HG03066 (cell line): ENCODE measurements around the gene YPEL5.
"Not testable (repeated sequence)": the region's sequence is repeated elsewhere in the genome, so short reads cannot be mapped to it uniquely, and the experiment has no call there.

Experiments
- ATAC-seq: cut with Tn5 transposase; IDR thresholded peaks from one replicate; pipeline ENCODE4 v1.9.1; 2021; ENCODE audit warnings: low read depth; ENCODE audit not compliant: unreplicated experiment

Gene YPEL5

DNA sequence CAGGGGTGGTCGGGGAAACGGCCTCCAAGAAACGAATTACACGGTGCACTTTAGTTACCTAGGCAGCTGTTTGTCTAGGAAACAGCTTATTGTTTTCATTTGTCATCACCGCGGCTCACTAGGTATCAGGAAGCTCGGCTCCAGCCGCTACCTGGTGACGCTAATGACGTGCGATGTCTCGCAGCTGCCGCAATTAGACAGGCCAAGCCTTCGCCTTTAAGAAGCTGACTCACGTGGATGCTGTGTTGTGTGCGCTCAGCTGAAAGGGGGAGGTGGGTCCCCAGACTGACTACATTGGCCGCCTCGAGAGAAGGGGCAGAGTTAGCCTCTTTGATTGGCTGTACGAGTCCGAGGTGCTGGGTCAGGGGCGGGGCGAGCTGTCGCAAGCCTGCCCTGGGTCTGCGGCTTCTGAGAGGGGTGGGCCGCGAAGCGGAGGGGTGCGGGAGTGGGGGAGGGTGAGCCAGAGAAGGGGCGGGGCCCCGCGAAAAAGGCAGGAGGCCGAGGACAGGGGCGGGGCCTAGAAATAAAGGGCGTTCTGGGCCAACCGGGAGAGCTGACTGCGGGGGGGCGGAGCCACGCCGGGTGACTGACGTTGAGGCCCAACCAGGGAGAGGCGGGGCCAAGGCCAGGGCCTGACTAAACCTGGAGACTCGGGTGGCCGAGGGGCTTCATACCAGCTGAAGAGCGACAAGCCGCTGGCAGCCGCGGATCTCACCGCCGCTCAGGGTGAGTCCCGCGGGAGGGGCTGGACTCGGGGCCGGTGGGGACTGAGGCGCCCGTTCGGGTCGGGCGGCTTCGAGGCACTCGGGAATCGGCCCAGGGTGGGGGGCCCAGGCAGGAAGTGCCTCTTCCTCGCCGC lies at the start of gene YPEL5:
Gene YPEL5, plus strand, starts transcription at position 671 of the 859 bp plus-strand sequence. CDS start 9,645 bp downstream, outside the sequence.
- peak; percentile 88 for ATAC-seq

DNA sequence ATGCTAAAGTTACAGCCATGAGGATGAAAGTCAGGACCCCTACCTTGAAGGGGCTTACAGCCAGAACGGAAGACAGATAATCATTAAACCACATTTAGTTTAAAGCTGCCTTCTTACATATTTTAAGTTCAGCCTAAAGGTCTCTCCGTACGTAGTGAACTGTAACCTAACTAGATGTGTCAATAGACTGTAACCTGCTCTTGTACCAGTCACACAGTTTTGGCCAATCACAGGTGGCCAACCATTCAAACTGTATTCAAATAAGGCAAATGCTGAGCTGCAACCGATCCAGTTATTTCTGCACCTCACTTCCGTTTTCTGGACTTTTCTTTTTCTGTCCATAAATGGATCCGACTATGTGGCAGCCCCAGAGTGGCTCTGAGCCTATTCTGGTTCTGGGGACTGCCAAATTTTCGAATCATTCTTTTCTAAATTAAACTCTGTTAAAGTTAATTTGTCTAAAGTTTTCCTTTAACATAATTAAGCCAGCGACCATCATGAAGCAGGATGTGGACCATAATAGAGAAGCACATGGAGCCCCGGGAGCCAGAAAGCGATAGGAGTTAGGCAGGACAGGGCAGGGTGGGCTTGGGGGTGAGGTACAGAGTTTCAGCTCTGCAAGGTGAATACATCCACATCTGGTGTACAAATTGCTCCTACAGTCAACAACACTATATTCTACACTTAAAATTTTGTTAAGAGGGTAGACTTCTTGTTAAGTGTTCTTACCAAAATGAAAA lies 48.4 kb upstream of the YPEL5 start:
- ATAC-seq: no peak

DNA sequence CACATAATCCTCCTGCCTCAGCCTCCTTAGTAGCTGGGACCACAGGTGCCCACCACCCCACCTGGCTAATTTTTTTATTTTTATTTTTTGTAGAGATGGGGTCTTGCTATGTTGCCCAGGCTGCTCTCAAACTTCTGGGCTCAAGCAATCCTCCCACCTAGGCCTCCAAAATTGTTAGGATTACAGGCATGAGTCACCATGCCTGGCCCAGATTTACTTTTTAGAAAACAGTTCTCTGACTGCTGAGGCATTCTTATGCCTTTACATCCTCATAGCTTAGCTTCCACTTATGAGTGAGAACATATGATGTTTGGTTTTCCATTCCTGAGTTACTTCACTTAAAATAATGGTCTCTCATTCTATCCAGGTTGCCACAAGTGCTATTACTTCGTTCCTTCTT lies 47.4 kb upstream of the YPEL5 start:
- ATAC-seq: not testable (repeated sequence)

DNA sequence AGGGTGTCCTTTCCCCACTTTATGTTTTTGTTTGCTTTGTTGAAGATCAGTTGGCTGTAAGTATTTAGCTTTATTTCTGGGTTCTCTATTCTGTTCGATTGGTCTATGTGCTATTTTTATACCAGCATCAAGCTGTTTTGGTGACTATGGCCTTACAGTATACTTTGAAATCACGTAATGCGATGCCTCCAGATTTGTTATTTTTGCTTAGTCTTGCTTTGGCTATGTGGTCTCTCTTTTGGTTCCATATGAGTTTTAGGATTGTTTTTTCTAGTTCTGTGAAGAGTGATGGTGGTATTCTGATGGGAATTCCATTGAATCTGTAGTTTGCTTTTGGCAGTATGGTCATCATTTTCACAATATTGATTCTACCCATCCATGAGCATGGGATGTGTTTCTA lies 46.1 kb upstream of the YPEL5 start:
- ATAC-seq: not testable (repeated sequence)

DNA sequence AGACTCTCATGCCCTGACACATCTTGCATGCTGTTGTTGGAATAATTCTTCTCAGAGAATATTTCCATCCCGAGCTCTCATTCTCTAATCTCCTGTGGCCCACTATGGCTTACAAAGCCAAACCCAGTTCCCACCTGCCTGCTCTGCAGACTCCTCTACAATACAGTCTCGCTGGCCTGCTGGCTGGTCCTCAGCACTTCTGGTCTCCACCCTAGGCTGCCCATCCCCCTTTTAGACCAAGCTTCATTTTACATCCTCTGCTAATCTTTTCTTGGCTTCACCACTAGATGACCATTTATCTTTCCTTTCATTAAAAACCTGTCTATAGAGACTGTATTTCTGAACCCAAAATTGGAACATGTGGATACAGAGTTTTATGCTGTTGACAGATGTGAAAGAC lies 42.5 kb upstream of the YPEL5 start:
- no peak for ATAC-seq

DNA sequence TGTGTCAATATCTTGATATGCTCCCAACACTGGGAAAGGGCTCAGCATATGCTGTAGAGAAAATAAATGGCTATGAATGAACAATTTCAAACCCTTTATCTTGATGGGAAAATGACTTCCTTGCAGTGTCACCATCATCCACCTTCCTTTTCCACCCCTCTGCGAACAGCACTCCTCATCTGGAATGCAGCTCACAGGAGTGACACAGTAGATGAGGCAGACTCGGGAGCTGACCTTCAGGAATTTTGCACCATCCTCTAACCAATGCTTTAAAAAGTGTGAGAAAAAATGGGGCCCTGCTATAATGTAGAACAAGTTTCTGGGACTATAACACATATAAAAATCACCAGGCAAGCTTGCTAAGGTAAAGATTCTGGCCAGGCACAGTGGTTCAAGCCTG lies 41.3 kb upstream of the YPEL5 start:
- no peak for ATAC-seq

DNA sequence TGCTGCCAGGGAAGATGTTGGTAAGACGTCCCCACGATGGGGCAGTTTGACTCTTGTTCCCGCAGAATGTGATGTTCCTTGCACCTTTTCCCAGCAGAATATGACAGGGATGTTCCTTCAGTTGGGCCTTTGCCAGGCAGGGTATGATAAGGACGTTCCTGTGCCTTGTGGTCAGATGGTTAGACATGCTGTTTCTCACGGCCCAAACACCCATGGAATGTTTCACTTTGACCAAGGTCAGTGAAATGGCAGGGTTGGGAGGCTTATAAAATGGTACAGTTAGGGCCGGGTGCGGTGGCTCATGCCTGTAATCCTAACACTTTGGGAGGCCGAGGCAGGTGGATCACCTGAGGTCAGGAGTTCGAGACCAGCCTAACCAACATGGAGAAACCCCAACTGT lies 40.3 kb upstream of the YPEL5 start:
- ATAC-seq: no peak

DNA sequence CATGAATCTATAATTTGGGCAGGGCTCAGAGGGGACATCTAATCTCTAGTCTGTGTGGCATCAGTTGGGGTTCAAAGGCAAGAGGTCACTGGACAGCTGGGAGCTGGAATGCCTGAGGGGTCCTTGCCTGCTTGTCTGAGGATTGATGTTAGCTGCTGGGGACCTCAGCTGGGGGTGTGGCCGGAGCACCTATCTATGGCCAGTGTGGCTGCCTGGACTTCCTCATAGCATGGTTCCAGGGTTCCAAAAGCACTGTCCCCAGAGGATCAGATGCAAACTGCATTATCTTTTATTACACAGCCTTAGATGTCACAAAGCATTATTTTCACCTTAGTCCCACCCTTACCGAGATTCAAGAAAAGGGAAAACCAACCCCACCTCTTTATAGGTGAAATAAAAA lies 38.6 kb upstream of the YPEL5 start:
- no peak for ATAC-seq

DNA sequence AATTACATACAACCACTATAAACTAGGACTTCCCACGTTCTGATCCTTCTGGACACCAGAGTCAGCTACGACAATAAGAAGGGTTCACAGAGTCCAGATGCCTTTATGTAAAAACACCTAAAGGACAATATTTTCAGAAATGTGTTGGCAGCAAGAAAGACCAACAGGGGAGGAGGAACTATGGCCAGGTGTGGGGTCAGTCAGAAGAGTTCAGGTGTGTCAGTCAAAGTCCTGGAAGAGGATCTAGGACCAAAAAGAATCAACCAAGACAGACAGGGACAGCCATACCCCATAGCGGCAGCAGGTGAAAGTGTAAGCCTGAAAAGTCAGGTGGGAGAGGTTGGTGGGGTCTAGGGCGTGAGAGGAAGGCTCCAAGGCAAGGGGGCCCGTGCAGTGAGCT lies 38.0 kb upstream of the YPEL5 start:
- ATAC-seq: no peak

DNA sequence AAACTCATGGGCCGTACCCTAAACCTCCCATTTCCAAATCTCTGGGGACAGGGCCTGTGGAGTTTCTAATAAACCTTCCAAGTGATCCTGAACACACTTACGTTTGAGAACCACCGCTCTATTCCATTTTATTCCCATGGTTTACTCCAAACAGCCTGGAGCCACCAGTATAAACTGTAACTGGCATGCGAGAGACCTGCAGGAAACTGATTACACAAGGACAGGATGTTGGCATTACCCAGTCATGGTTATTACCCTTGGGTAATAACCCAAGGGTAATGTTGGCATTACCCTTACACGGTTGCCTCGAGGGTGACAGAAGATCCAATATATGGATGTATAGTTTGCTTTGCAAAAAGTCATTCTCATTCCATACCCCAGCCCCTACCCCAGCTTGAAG lies 37.0 kb upstream of the YPEL5 start:
- ATAC-seq: no peak

DNA sequence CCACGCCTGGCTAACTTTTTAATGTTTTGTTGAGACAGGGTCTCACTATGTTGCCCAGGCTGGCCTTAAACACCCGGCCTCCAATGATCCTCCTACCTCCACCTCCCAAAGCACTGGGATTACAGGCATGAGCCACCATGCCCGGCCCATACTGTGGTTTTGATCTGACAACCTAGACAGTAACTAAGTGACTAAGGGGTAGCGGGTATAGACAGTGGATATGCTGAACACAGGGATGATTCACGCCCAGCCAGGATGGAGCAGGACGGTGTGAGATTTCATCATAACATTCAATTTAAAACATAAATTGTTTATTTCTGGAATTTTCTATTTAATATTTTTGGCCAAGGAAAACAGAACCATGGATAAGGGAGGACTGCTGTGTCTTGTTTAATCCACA lies 36.0 kb upstream of the YPEL5 start:
- ATAC-seq: no peak

DNA sequence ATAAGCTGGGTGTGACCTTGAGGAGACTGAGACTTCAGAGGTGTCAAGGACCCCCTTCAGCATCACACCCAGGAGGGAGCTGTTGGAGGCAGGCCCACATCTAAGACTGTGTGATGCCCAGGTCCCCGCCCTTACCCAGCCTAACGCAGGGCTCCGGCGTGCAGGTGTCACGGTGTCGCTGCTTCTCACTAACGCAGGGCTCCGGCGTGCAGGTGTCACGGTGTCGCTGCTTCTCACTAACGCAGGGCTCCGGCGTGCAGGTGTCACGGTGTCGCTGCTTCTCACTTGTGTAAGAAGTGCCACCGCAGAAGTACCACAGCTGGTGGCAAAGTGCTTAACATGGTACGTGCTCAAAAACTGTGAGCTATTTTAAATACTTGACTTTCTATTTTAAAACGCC lies 35.6 kb upstream of the YPEL5 start:
- not testable (repeated sequence) for ATAC-seq

DNA sequence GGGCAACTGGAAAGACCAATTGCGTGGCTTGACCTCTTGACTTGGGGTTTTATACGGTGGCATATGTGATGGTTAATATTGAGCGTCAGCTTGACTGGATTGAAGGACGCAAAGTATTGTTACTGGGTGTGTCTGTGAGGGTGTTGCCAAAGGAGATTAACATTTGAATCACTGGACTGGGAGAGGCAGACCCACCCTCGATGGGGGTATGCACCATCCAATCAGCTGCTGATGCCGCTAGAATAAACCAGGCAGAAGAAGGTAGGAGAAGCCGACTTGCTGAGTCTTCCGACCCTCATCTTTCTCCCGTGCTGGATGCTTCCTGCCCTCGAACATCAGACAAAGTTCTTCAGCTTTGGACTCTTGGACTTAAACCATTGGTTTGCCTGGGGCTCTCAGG lies 34.2 kb upstream of the YPEL5 start:
- ATAC-seq: no peak

DNA sequence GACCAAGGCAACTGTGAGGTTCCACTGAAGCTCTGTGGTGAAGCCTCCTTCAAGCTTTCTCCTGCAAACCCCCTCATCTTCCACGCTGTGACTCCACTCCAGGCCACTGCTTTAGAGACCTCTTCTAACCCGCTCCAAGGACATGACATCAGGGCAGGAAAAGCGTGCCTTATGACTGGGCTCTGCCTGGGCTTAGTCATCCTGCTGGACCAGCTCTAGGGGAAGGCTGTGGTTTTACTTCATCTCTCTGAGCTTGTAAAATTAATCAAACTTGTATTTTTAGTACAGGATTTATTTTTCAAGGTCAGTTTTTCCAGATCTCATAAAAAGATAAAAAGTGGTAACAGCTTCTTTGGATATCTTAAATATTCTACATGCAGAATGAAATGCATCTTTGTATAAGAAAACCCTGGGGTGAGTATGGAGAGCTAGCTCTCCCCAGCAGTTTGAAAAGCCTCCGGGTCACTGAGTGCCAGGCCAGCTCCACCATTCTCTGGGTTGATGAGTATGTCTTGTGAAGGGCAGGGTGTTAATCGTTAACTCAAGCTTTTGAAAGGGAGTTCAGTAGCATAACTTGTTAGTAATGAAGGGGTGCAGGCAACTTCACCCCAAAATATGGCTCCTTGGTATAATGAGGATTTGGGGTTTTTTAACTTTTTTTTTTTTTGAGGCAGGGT lies 33.1 kb upstream of the YPEL5 start:
- no peak for ATAC-seq

DNA sequence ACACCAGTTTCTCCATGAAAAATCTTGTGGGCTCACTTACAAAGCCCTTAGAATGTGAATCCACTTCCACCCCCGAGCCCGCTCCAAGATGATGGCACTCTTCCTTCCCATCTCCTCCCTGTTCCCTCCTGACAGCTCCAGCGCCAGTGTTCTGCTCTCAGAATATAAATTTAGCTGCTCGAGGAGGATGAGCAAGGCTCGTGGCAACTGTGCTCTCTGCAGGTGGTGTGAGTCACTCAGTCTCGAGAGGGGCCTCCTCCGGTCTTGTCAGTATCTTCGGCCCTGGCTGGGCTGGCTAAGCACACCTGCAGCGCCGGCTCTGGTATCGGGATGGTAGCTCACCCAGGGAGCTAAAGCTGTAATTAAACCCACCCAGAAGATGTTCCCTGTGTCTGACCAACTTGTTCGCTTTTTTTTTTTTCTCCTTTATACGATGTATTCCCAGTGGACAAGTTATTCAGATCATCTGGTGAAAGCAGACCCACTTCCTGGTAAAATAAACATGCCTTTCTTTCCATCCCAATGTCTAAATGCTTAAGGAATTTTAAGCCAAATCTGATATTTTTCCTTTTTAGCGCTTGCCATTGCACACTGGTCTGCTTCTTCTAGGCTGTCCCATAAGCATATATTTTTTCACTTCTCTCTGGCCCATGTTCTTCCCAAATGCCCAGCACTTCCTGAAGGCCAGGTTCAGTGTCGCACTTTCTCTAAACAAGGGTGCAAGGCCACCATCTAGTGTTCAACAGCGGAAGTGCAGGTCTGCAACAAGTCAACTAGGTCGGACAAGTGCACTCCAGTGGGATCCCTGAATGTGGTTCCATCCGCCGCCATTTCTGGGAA lies 31.4 kb upstream of the YPEL5 start:
- no peak for ATAC-seq

DNA sequence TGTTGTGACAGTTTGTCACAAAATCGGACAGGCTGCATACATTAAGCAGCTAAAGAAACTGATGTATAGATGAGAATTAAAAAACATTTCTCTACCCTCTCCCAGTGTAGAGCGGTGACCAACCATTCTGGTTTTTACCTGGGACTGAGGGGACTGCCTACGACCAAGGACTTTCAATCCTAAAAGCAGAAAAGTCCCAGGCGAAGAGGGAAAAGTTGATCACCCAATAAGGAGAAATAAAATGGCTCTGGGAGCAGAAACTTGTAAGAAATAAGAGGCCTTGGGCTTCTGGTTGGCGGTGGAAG lies 30.9 kb upstream of the YPEL5 start:
- no peak for ATAC-seq

DNA sequence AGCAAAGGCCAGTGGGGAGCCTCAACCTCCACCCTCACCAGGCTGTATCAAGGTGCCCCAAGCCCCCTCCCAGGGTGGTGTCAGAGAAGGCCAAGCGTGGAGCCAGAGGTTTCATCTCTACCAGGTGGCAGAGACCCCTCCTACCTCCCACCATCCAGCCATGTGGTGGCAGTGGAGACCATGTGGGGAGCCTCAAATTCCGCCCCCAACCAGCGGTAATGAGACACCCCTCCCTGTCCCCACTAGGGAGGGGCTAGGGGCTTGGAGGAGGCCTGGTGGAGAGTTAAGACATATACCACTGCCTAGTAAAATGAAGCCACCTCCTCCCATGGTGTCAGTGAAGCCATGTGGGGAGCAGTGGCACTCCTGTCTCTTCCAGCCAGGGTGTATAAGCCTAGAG lies 24.4 kb upstream of the YPEL5 start:
- no peak for ATAC-seq

DNA sequence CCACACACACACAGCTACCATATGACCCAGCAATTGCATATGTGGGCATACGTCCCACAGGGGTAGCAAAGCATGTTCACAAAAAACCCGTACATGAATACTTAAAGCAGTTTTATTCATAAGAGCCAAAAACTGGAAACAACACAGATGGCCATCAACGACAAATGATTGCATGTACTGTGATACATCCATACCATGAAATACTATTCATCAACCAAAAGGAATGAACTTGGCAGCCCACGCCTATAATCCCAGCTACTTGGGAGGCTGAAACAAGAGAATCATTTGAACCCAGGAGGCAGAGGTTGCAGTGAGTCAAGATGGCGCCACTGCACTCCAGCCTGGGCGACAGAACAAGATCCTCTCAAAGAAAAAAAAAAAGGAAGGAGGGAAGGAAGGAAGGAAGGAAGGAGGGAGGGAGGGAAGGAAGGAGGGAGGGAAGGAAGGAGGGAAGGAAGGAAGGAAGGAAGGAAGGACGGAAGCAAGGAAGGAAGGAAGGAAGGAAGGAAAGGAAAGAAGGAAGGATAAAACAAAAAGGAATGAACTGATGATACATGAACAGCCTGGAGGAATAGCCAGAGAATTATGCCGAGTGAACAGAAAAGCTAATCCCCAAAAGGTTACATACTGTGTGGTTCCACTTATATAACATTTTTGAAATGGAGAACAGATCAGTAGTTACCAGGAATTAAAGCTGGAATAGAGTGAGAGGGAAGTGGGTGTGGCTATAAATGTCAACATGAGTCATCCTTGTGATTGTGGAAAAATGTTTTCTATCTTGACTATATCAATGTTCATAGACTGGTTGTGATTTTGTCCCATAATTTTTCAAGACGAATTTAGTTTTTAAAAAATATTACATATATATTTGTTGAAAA lies 19.6 kb upstream of the YPEL5 start:
- no peak for ATAC-seq

DNA sequence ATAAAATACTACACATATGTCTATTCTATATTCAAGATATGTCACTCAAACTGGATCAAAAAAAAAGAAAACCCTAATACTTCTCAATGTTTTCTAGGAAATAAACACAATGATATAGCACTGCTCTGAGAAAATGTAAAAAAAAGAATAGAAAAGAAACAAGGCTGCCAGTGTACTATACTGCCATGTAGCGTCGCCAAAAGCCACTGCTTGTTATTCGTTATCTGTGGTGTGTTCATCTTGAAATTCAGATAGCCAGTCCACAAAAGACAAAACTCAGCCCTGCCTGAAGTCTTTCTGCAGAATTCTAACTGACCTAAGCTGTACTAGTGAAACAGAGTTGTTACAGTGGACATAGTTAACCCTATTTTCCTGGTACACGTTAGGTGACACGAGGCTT lies 12.2 kb upstream of the YPEL5 start:
- no peak for ATAC-seq

DNA sequence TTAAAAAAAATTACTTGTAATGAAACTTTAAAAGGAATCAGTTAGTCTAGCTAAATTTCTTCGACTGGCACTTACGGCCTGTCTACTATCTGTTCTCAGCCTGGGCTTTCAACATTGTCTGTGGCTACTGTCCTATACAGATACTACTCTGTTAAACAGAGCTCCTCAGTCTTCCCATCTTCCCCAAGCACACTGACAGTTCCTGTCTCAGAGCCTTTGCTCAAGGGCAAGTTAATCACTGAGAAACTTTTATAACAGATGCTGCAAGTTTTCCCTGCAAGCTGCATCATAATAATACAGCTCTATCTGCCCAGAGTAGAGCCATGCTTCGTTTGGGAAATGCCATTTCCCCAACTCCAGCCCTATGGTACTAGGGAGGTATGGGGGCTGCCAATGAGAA lies 11.3 kb upstream of the YPEL5 start:
- ATAC-seq: no peak
